Measurements from ENCODE around the gene OGFR. TPM values are rescaled to one million over a fixed set of nuclear protein-coding genes. Genes with fewer than 3 reads are reported as not detected.
A peak's percentile ranks its signal among the peaks of the same experiment; 100 is the strongest.

OGFR gene
- total and polyA plus RNA-seq, 2 experiments from 2014 or later, result 9.6 to 50.6 TPM

DNA sequence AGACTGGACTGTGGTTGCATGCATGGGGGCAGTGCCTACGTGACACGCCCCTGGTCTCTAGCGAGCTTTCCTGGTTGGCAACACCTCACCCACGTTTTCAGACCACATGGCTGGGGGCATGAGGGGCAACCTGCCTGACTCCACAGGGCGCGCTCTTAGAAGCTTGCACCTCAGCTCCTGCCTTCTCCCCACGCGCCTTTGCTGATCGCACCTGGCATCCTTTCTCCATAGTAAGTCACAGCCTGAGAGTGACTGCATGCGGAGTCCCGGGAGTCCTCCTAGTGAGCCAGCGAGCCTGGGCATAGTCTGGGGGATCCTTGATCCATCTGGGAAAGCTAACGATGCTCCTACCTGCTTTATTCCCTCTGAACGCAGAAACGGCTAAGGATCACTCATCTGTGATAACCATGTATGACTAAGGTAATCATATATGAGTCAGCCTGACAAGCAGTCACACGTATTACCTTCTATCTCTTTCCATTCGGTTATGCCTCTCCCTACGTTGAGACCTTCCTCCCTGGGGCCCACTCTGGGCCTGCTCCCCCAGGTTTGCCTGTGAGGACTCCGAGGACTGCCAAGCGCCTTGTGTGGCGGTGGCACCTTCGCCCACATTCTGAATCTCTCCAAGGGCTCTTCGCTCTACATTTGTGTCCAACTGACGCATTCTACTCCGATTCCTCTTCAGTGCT, 52.4 kb downstream of the OGFR start:
- H2AFZ ChIP-seq, result no peak overlapping the region
- Mint-ChIP-seq H3K27me3 (ENCODE audit: insufficient read depth, low read depth, poor library complexity) (peaks cover 7% of the 10 kb centered on the region), H3K27ac (no peak overlapping the region), H3K4me1 (peaks cover 21% of the 10 kb centered on the region), H3K4me3 (no peak overlapping the region), H3K9me3 (no peaks in the 10 kb centered on the region), H3K36me3 (ENCODE audit: low read depth) (peaks cover 39% of the 10 kb centered on the region)
- no peak overlapping the region for H3K4me2 ChIP-seq
- ATAC-seq (no peak), DNase-seq (ENCODE audit: low spot score) (no peak)
- peaks cover 10% of the 10 kb centered on the region; the same call in 1 of the 2 replicates for H3K4me1 ChIP-seq (ENCODE audit: insufficient read depth)
- H3K36me3 ChIP-seq (ENCODE audit: insufficient read depth), result peaks cover 27% of the 10 kb centered on the region
- peaks cover 38% of the 10 kb centered on the region for H3K79me2 ChIP-seq (replicated peaks; ENCODE audit: insufficient read depth)
- peak overlapping the region; percentile 32; the same call in 1 of the 2 replicates for H3K27ac ChIP-seq (ENCODE audit: low read depth)
- H3K4me3 ChIP-seq, result no peak overlapping the region
- TF ChIP-seq POLR2AphosphoS5 (IDR thresholded peaks at IDR 0.05; ENCODE audit: low read depth), result no peak
- no peak for TF ChIP-seq EZH2phosphoT487 (IDR thresholded peaks at IDR 0.05; ENCODE audit: unreplicated experiment)
- TF ChIP-seq ZNF331 (CRISPR knock-in tag; IDR thresholded peaks at IDR 0.05; ENCODE audit: low read depth), result no peak
- TF ChIP-seq, protein P1, sequence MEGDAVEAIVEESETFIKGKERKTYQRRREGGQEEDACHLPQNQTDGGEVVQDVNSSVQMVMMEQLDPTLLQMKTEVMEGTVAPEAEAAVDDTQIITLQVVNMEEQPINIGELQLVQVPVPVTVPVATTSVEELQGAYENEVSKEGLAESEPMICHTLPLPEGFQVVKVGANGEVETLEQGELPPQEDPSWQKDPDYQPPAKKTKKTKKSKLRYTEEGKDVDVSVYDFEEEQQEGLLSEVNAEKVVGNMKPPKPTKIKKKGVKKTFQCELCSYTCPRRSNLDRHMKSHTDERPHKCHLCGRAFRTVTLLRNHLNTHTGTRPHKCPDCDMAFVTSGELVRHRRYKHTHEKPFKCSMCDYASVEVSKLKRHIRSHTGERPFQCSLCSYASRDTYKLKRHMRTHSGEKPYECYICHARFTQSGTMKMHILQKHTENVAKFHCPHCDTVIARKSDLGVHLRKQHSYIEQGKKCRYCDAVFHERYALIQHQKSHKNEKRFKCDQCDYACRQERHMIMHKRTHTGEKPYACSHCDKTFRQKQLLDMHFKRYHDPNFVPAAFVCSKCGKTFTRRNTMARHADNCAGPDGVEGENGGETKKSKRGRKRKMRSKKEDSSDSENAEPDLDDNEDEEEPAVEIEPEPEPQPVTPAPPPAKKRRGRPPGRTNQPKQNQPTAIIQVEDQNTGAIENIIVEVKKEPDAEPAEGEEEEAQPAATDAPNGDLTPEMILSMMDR (conservative IDR thresholded peaks at IDR 0.05; ENCODE audit: low read depth in 2 of 2), result no peak
- no peak for TF ChIP-seq CREB1 (CRISPR knock-in tag; IDR thresholded peaks at IDR 0.05; ENCODE audit: low read depth)
- no peak for TF ChIP-seq EZH2 (IDR thresholded peaks at IDR 0.05; ENCODE audit: low read depth, unreplicated experiment)
- no peak for TF ChIP-seq ZNF114 (CRISPR knock-in tag; IDR thresholded peaks at IDR 0.05)
- no peak for TF ChIP-seq REST (IDR thresholded peaks at IDR 0.05; ENCODE audit: unreplicated experiment)
- TF ChIP-seq JUNB (IDR thresholded peaks at IDR 0.05; ENCODE audit: unreplicated experiment), result no peak
- TF ChIP-seq, protein P2, sequence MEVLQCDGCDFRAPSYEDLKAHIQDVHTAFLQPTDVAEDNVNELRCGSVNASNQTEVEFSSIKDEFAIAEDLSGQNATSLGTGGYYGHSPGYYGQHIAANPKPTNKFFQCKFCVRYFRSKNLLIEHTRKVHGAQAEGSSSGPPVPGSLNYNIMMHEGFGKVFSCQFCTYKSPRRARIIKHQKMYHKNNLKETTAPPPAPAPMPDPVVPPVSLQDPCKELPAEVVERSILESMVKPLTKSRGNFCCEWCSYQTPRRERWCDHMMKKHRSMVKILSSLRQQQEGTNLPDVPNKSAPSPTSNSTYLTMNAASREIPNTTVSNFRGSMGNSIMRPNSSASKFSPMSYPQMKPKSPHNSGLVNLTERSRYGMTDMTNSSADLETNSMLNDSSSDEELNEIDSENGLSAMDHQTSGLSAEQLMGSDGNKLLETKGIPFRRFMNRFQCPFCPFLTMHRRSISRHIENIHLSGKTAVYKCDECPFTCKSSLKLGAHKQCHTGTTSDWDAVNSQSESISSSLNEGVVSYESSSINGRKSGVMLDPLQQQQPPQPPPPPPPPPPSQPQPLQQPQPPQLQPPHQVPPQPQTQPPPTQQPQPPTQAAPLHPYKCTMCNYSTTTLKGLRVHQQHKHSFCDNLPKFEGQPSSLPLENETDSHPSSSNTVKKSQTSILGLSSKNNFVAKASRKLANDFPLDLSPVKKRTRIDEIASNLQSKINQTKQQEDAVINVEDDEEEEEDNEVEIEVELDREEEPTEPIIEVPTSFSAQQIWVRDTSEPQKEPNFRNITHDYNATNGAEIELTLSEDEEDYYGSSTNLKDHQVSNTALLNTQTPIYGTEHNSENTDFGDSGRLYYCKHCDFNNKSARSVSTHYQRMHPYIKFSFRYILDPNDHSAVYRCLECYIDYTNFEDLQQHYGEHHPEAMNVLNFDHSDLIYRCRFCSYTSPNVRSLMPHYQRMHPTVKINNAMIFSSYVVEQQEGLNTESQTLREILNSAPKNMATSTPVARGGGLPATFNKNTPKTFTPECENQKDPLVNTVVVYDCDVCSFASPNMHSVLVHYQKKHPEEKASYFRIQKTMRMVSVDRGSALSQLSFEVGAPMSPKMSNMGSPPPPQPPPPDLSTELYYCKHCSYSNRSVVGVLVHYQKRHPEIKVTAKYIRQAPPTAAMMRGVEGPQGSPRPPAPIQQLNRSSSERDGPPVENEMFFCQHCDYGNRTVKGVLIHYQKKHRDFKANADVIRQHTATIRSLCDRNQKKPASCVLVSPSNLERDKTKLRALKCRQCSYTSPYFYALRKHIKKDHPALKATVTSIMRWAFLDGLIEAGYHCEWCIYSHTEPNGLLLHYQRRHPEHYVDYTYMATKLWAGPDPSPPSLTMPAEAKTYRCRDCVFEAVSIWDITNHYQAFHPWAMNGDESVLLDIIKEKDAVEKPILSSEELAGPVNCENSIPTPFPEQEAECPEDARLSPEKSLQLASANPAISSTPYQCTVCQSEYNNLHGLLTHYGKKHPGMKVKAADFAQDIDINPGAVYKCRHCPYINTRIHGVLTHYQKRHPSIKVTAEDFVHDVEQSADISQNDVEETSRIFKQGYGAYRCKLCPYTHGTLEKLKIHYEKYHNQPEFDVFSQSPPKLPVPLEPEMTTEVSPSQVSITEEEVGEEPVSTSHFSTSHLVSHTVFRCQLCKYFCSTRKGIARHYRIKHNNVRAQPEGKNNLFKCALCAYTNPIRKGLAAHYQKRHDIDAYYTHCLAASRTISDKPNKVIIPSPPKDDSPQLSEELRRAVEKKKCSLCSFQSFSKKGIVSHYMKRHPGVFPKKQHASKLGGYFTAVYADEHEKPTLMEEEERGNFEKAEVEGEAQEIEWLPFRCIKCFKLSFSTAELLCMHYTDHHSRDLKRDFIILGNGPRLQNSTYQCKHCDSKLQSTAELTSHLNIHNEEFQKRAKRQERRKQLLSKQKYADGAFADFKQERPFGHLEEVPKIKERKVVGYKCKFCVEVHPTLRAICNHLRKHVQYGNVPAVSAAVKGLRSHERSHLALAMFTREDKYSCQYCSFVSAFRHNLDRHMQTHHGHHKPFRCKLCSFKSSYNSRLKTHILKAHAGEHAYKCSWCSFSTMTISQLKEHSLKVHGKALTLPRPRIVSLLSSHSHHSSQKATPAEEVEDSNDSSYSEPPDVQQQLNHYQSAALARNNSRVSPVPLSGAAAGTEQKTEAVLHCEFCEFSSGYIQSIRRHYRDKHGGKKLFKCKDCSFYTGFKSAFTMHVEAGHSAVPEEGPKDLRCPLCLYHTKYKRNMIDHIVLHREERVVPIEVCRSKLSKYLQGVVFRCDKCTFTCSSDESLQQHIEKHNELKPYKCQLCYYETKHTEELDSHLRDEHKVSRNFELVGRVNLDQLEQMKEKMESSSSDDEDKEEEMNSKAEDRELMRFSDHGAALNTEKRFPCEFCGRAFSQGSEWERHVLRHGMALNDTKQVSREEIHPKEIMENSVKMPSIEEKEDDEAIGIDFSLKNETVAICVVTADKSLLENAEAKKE (CRISPR knock-in tag; IDR thresholded peaks at IDR 0.05), result no peak
- TF ChIP-seq ETS1 (IDR thresholded peaks at IDR 0.05), result no peak
- no peak for TF ChIP-seq NANOG (IDR thresholded peaks at IDR 0.05; ENCODE audit: borderline replicate concordance)
- no peak for TF ChIP-seq STAT1 (IDR thresholded peaks at IDR 0.05; ENCODE audit: unreplicated experiment)
- no peaks in the 10 kb centered on the region for H3K9me2 ChIP-seq (ENCODE audit: insufficient read depth)
- H4K20me1 ChIP-seq (replicated peaks; ENCODE audit: insufficient read depth), result peaks cover 23% of the 10 kb centered on the region
- peaks cover 10% of the 10 kb centered on the region for H3K27me3 ChIP-seq (ENCODE audit: insufficient read depth)
- peaks cover 17% of the 10 kb centered on the region; the same call in 1 of the 2 replicates for H3F3A ChIP-seq (replicated peaks; ENCODE audit: low read depth)

All from GM23338 (cell line).